ENCODE data around the gene TAF4.
A peak's percentile ranks its signal among the peaks of the same experiment; 100 is the strongest.
"Not testable (repeated sequence)": the region's sequence is repeated elsewhere in the genome, so short reads cannot be mapped to it uniquely, and the experiment has no call there.

Gene TAF4

DNA sequence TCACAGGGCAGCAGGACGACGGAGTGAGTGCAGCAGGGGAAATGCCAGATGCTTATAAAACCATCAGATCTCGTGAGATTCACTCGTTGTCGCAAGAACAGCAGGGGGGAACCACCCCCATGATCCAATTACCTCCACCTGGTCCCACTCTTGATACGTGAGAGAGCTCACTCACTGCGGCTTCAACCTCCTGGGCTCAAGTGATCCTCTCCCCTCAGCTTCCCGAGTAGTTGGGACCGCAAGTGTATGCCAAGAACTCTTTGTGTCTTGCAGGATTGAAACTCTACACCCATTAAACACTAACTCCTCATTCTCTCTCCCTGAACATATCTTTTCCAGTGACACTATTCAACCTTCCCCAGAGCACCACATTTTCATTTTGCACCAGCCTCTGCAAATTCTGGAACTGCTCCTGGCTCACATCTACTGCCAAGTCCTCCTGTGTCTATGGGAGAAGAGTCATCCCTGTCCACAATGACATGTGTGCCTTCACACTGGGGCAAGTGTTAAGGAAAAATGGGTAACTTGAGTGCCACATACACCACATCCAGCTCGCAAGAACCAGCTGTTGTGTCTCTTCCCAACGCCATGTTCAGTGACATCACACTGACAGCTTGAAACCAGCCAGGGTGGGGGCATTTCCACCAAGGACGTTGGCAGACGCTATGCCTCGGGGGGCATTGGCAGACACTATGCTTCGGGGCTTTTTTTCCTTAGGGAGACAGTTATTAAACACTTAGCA is 14.7 kb upstream of the TAF4 start:
- DNase-seq (ENCODE audit: low read depth) = no peak

DNA sequence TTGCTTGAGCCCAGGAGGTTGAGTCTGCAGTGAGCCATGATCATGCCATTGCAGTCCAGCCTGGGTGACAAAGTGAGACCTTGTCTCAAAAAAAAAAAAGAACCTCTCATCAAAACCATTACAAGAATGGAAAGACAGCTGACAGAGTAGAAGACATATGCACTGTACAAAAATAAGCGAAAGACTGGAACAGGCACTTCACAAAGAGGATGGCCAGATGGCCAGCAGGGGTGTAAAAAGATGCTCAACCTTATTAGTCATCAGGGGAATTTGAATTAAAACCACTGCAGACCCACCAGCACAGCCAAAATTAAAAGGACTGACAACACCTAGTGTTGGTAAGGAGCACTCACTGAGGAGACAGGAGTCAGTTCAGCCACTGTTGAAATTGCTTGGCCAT is 13.5 kb upstream of the TAF4 start:
- no peak for DNase-seq (ENCODE audit: low read depth)

DNA sequence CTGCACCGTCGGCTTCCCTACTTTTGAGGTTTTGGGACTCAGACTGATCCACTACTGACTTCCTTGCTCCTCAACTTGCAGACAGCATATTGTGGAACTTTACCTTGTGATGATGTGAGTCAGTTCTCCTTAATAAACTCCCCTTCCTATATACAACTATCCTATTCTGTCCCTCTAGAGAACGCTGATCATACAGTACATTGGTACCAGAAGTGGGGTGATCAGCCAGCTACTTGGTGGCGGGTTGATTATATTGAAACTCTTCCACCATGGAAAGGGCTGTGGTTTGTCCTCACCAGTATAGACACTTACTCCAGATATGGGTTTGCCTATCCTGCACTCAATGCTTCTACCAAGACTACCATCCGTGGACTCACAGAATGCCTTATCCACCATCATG is 7.6 kb upstream of the TAF4 start:
- no peak for DNase-seq (ENCODE audit: low read depth)

DNA sequence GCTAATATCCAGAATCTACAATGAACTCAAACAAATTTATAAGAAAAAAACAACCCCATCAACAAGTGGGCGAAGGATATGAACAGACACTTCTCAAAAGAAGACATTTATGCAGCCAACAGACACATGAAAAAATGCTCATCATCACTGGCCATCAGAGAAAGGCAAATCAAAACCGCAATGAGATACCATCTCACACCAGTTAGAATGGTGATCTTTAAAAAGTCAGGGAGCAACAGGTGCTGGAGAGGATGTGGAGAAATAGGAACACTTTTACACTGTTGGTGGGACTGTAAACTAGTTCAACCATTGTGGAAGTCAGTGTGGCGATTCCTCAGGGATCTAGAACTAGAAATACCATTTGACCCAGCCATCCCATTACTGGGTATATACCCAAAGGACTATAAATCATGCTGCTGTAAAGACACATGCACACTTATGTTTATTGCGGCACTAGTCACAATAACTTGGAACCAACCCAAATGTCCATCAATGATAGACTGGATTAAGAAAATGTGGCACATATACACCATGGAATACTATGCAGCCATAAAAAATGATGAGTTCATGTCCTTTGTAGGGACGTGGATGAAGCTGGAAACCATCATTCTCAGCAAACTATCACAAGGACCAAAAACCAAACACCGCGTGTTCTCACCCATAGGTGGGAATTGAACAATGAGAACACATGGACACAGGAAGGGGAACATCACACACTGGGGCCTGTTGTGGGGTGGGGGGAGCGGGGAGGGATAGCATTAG is 6.2 kb upstream of the TAF4 start:
- not testable (repeated sequence) for DNase-seq (ENCODE audit: low read depth)

DNA sequence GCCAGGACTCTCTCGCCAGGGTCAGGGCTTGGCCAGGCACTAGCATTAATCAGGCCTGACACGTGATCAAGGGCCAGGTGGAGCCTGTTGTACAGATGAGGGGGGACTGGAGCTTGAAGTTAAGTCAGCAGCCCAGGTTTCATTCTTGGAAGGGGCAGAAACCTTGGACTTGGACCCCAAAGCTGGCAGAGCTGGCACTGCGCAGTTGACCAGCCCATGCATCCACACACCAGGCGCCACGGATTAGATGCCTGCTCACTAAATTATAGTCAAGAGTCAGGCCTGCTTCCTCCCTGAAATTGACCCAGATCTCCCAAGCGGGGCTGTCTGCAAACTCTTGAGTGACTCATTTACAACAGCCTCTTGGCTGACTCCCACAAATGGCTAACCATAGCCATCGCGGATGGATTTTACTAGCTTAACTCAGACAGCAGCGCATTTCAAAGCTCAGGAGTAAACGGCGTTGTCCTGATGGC is 4.1 kb upstream of the TAF4 start:
- DNase-seq (ENCODE audit: low read depth) = peak; percentile 36

DNA sequence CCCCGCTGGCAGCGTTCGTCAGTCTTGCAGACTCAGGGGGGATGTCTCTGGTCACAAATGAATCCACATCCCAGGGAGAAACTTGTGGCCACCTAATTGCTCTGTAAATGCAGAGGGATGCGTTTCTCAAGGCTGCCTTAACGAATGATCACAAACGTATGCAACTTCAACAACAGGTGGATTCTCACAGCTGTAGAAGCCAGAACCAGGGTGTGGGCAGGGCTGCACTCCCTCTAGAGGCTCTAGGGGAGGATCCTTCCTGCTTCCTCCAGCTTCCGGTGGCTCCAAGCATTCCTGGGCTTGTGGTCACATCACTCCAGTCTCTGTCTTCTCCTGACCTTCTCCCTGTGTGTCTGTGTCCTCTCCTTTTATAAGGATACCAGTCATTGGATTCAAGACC is 3.3 kb upstream of the TAF4 start:
- DNase-seq (ENCODE audit: low read depth) = no peak

DNA sequence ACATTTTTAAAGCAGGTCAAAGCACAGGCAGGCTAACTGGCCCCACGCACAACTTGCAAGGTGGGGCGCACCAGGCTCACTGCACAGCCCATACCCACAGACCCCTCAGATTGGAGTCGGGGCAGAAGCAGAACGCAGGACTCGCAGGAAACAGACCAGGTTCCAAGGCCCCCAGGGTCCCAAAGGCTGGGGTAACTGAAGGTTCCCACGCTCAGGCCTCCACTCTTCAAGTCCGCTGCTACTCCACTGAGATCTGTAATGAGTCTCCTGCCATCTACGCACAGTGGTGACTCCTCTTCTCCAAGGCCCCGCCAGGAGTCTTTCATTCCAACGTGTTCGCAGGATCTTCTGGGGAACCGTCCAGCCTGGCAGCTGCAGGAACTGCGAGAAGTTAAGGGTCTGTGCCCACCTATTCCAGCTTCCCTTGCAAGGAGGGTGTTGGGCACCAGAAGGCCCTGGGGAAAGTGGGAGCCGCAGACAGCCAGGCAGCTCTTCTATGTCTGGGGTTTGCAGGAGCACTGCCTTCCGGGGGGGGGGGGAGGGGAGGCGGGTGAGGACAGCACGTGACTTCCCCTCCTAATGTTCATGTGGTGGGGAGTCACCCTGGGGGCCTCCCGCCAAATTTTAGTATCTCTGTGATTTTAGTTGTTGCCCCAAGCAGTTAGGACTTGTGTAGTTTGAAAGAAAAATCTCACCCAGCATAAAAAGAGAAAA is 2.0 kb upstream of the TAF4 start:
- no peak for DNase-seq (ENCODE audit: low read depth)

DNA sequence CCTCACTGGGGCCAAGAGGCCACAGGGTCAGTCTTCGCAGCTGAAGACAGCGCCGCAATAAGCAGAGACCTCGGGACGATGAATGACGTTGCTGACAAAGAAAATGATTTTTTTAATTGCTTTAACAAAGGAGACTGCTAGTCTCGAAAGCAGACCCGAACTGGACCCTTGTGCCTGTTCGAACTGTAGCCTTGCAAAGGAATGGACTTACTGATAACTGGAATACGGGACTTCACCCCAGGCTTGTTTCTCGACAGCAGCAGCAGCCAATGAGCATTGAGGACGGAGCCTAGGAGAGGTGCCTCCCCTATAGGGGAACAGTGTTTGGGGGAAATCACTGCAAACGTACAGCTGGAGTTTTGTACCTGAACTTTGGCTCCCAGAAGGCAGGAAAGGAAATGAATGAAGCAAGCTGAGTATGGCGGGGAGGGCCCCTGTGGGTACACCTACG is 1.3 kb upstream of the TAF4 start:
- no peak for DNase-seq (ENCODE audit: low read depth)

DNA sequence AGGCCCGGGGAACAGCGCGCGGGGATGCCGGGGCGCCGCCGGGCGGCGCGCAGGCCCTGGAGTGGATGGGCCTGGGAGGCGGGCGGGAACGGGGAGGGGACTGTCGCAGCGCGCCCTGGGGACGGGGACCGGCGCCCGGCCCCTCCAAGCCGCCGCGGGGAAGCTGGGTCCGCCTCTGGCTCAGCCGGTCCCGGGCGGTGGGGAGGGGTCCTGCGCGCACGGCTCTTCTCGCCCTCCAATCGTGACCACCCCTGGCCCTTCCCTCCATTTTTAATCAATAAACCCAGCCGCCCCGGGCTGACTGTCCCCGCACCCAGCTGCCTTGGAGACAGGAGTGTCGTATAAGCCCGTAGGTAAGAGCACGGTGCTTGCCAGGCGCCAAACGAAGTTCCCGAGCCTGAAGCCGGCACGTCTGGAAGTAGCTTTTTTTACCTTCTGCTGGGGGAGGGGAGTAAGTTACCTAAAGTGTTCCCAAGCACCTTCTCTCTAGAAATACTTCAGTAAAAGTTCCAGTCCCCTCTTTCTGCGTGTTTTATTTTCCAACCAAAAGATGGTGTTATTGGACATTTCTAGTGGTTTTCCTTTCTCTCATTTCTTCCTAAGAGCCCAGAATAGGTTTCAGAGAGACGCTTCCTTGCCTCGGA is 780 bp upstream of the TAF4 start:
- no peak for DNase-seq (ENCODE audit: low read depth)

DNA sequence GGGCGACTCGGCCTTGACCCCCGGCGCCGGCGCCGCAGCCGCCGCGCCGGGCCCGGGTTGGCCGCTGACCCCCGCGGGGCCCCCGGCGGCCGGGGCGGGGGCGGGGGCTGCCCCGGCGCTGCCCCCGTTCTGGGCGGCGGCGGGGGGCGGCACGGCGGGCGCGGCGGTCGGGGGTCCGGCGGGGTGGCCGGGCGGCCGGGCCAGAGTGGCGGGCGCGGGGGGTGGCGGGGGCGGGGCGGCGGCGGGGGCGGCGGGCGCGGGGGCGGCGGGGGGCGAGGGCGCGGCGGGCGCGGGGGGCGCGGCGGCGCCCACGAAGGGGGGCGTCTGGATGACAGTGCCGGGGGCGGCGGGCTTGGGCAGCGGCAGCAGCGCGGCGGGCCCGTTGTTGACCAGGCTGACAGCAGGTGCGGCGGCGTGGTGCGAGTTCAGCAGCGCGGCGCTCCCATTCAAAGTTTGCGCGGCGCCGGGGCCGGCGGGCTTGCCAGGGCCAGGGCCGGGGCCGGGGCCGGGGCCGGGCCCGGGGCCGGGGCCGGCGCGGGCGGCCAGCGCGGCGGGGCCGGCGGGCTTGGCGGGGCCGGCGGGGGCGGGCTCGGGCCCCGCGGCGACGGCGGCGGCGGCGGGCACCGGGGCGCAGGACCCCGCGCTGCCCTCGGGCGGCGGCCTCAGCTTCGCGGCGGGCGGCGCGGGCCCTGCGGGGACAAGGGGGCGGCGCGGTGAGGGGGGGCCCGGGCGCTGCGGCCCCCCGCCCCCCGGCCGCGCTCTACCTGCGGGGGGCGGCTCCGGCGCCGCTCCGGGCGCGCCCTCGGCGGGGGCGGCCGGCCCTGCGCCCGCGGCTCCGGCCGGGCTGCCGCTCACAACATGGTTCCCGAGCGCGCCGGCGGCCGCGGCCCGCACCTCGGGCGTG is 659 bp downstream of the TAF4 start:
- DNase-seq (ENCODE audit: low read depth) = no peak

DNA sequence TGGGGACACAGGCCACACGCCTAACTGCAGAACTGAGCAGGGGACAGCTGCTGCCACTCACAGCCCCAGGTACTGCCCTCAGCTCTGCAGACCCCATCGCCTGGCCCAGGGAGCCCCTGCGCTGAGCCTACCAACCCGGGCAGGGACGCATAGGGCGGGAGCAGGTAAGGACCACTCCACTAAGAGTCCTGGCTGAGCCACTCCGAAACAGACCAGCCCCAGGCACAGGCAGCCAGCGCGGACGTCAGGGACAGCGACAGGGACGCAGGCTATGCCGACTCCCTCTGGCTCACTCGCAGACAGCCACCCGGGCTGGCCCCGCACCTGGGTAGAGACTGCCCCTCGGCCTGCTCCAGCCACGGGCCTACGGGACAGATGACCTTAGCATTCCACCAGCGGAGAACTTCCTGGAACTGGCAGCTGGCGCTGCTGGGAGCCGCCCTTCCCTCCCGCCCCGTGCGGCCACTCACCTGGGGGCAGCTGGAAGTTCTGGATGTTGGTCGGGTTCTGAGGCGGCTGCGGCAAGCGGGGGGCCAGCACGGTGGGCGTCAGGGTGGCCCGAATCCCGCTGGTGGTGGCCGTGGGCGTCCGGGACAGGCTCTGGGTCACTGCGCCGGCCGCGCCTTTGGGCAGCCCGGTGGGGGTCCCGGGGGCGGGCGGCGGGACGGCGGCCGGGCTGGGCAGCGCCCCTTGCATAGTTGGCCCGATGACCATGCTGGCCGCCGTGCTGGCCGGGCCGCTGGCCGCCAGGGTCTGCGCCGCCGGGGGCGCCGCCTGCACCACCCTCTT is 1.5 kb downstream of the TAF4 start:
- DNase-seq (ENCODE audit: low read depth) = no peak

DNA sequence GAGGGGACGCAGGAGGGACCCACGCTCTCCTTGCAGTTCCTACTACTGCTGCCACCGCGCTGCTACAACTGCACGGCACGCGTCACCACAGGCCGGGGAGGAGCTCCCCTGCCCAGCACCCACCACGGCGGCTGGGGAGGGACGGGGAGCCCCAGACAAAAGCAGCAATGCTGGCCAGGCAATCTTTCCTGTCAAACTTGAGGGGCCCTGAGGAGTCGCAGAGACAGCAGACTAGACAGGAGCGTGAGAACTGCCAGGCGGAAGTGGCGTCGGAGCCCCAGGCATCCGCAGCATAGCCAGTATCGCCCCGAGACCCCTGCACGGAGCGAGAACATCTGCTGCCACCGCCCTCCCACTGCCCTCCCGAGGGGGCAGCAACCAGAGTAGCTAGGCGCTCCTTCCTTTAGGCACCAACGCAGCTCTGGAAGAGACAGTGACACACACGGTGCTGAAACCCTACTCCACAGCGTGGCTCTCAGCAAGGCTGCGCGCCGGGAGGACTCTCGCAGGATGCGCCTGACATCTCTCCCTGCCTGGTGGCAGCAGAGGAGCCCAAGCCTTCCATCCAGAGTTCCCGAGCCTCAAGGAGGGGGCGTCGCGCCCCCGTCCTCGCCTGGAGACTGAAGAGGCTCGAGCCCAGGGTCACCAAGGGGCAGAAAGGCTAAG is 2.2 kb downstream of the TAF4 start:
- DNase-seq (ENCODE audit: low read depth) = peak; percentile 51

DNA sequence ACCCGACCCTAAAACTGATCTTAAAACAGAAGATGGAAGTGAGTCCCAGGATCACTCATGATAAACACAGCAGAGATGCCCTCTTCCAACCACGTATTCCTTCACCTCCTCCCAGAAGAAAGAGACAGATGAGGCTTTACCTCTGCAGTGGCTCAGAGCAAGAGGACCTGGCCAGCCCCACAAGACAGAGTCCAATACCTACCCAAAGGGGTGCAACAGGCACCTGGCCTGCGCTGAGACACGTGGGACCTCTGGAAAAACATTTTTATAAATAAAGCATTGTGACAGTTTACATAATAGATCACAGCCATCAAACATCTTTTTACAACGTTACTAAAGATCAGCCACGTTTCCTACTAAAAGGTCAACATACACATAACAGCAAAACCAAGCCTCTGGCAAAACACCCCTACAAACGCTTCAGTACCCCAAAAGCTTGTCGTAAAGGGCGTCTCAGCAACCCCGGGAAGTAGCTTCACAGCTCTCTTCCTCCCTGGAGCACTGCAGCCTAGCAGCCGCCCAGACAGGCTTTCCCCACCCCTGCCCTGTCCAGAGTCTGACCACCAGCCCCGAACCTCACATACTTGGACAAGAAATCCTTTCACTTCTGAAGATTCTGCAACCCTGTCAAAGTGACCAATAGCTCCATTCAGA is 2.9 kb downstream of the TAF4 start:
- DNase-seq (ENCODE audit: low read depth) = no peak

DNA sequence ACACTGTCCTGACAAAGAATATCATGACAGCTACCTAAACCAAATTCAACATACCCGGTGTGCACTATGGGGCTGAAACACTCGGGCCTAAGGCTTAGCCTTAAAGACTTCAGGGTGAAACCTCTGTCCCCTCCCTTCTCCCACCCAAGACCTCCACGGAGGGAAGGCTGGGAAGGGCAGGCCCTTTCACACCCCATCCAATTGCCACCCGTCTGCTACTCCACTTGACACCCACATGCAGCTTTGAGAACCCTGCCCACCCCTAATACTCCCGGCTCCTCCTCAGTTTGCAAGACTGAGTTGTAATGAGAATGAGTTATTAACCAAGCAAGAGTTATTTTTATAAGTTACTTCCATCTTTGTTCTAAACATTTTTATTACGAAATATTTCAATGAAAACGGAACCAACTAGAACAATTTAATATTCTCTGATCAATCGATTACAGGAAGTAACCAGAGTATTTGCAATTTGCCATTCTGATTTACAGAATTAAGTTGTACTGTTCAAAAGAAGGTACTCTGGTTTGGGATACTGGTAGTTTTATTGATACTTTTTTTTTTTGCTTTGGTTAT is 3.7 kb downstream of the TAF4 start:
- no peak for DNase-seq (ENCODE audit: low read depth)

DNA sequence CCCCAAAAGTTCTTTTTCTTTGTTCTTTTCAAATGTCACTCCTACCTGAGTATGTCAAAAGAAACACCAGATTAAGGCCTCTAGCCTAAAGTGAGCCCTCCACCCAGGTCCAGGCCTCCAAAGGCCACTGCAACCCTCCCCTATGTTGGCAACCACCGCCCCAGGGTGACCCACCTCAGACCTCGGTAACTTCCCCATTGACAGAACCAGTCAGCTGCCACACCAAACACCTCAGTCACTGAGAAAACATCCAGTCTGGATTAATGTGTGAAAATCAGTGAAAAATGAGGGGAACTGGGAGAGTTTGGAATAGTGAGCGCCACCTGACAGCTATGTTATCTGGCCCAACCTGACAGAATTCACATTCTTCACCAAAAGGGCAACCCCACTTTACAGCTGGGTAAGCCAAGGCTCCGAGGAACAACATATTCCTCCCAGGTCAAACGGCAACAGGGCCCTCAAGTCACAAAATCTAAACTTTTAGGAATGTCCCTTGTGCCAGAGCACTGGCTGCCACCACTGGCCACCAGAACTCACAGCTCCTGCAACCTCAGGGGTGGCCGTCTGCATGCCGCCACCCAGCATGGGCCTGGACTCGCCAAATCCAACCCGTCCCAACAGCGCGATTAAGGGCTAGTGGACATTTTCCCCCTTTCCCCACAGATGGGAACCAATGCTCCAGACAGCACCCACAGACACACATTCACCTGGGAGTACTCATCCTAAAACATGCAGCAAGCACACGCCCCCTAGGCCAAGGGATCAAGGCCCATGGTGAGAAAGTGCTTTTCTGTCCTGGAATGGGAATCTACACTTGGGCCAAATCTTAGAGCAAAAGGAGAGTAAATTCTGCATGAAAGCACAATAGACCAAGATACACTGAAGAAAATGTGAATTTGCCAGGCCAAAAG is 4.8 kb downstream of the TAF4 start:
- no peak for DNase-seq (ENCODE audit: low read depth)

DNA sequence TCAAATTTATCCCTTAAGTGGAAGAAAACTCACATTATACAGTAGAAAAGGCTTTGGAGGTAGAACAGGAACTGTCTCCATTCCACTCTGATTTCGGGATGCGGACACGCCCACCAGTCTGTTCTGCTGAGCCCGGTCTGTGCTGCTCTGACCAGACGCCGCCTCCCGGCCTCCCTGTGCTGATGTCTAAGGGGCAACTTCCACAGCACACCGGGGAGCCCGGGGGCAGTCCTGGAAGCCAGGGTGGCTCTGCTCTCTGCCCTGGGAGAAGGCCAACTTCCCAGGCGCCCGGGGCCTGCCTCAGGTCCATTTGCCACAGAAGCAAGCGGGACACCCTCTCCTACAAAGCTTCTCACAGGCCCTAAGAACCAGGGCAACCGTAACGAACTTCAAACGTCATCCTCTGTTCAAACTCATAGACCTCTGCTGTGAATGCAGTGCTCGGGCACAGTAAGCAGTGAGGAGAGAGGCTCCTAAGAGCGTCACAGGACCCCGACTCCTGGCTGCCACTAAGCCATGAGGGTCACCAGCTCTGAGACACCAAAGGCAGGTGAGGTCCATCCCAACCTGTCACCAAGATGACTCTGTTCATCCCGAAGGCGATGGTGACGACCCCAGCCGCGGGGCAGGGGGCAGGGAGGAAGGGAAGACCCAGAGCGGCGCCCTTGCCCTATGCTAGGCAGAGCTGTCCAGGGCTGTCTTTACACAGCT is 5.6 kb downstream of the TAF4 start:
- DNase-seq (ENCODE audit: low read depth) = no peak

DNA sequence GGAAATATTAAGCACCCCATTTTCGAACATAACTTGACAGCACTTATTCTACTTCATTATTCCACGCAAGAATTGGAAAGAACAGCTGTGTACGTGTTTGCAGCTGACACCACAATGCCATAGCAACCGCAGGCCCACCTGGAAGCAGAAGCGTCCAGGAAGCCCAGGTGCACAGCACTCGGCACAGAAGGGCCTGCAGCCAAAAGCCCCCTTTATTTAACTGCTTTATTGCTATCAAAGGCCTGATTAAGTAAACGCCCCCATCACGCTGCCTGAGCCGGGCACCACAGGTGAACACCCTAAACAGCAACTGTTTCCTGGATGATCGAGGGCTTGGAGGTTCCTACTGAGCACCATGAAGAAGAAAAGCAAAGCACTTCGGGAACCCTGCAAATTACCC is 6.3 kb downstream of the TAF4 start:
- no peak for DNase-seq (ENCODE audit: low read depth)
